CD4-positive, alpha-beta T cell (primary cell): ENCODE measurements around the gene PDIA4. TPM values are rescaled to one million over a fixed set of nuclear protein-coding genes. Genes with fewer than 3 reads are reported as not detected.

Experiments
- ATAC-seq: fragments of 200-7000 bp; cut with Tn5 transposase; one replicate; pipeline ENCODE4 v1.10.0; 2022; ENCODE audit warnings: mild to moderate bottlenecking; ENCODE audit not compliant: poor library complexity
- CTCF ChIA-PET: fragments of 350-600 bp; sonication (Branson Sonifier 250); formaldehyde crosslinking; loops from one replicate; lab custom pipeline; 2021; ENCODE audit warnings: antibody characterized with exemption, inconsistent platforms; lab: Charles Lee
- POLR2A ChIA-PET: fragments of 350-600 bp; sonication (Branson Sonifier 250); formaldehyde crosslinking; loops from one replicate; lab custom pipeline; 2021; ENCODE audit warnings: antibody characterized with exemption, inconsistent platforms; lab: Charles Lee
- DNase-seq, 14 experiments: peaks; one replicate each; pipeline ENCODE4 v3.0.0-alpha.2; 2013 to 2020; ENCODE audit warnings: mixed read lengths in 2 of 14
- H3K27ac ChIP-seq, 2 donors: one replicate each; pipeline versions ENCODE4 v1.5.1 to v1.7.0; 2013; ENCODE audit warnings: low read length in 2 of 2, low read depth in 1 of 2, mild to moderate bottlenecking in 1 of 2
- H3K27me3 ChIP-seq, 2 experiments: 1 replicate in 1 of 2; 2 replicates in 1 of 2; pipeline versions ENCODE4 v1.6.1 to v1.7.0; 2013; ENCODE audit warnings: low read length in 2 of 2, control low read depth in 1 of 2, mild to moderate bottlenecking in 1 of 2, moderate library complexity in 1 of 2; ENCODE audit not compliant: insufficient read depth in 2 of 2, control insufficient read depth in 1 of 2
- H3K36me3 ChIP-seq: one replicate; pipeline ENCODE4 v1.6.1; 2013; ENCODE audit warnings: low read length, control low read depth; ENCODE audit not compliant: insufficient read depth
- H3K4me1 ChIP-seq: one replicate; pipeline ENCODE4 v1.6.1; 2013; ENCODE audit warnings: low read length, control low read depth; ENCODE audit not compliant: insufficient read depth
- H3K4me3 ChIP-seq: one replicate; pipeline ENCODE4 v1.5.1; 2013; ENCODE audit warnings: mild to moderate bottlenecking, low read length, moderate library complexity
- H3K9me3 ChIP-seq, 2 experiments: 1 replicate in 1 of 2; 2 replicates in 1 of 2; pipeline versions ENCODE4 v1.6.1 to v1.7.0; 2013; ENCODE audit warnings: low read length in 2 of 2, mild to moderate bottlenecking in 2 of 2, control low read depth in 1 of 2, moderate library complexity in 1 of 2; ENCODE audit not compliant: control insufficient read depth in 1 of 2, insufficient read depth in 1 of 2
- H3K27ac Mint-ChIP-seq: one replicate; pipeline ENCODE4 v1.8.0; 2020; ENCODE audit warnings: mixed read lengths
- H3K27me3 Mint-ChIP-seq: one replicate; pipeline ENCODE4 v1.8.0; 2021; ENCODE audit warnings: mixed read lengths
- H3K36me3 Mint-ChIP-seq: one replicate; pipeline ENCODE4 v1.8.0; 2021; ENCODE audit warnings: low read depth, mixed read lengths
- H3K4me1 Mint-ChIP-seq: one replicate; pipeline ENCODE4 v1.8.0; 2021; ENCODE audit warnings: low read depth, mixed read lengths
- H3K4me3 Mint-ChIP-seq: one replicate; pipeline ENCODE4 v1.8.0; 2020; ENCODE audit warnings: mild to moderate bottlenecking, mixed read lengths
- H3K9me3 Mint-ChIP-seq: one replicate; pipeline ENCODE4 v1.8.0; 2020; ENCODE audit warnings: mixed read lengths
- CTCF ChIP-seq: fragments of 200-600 bp; IDR thresholded peaks from one replicate; pipeline ENCODE4 v1.8.0; 2022; ENCODE audit warnings: antibody characterized with exemption, mild to moderate bottlenecking
- intact Hi-C, 2 experiments: fragments of 100-400 bp; cut with DNase I in 1 of 2; cut with micrococcal nuclease in 1 of 2; formaldehyde crosslinking; loops; one replicate each; pipeline versions ENCODE4 v1.15.1 to v1.9.0; 2023 to 2025; cut with DNase I, micrococcal nuclease
- total RNA-seq, 174 experiments: library from RNA in 2 of 174; stranded (reverse) in 2 of 174; gene quantifications; one replicate each; pipeline ENCODE4 v1.2.3 and lab custom pipeline; 2021 to 2026

PDIA4 gene
- total RNA-seq, 2 experiments from 2014 or later: 19.5 to 19.9 TPM

GRCh38 chr7:148999192-148999591, 29.1 kb downstream of the PDIA4 start:
- Histone ChIP-seq H3K27ac (no peak overlapping the region), H3K4me3 (no peak overlapping the region), H3K36me3 (peaks cover 21% of the 10 kb centered on the region), H3K9me3 (peaks cover 0 to 3% of the 10 kb centered on the region in 2 experiments), H3K4me1 (no peaks in the 10 kb centered on the region), H3K27me3 (no peaks in the 10 kb centered on the region)
- Mint-ChIP-seq H3K4me3 (no peak overlapping the region), H3K4me1 (no peaks in the 10 kb centered on the region), H3K27me3 (no peaks in the 10 kb centered on the region), H3K27ac (no peak overlapping the region), H3K36me3 (peaks cover 16% of the 10 kb centered on the region), H3K9me3 (no peaks in the 10 kb centered on the region)
- ATAC-seq: no peak
- no peak for DNase-seq
- intact Hi-C loops: no loop called here
- TF ChIP-seq CTCF: no peak
- CTCF ChIA-PET: no interaction called here
- POLR2A ChIA-PET: no interaction called here

- DNase-seq (no peak), ATAC-seq (no peak)
- Mint-ChIP-seq H3K9me3 (no peaks in the 10 kb centered on the region), H3K27me3 (no peaks in the 10 kb centered on the region), H3K36me3 (no peaks in the 10 kb centered on the region), H3K27ac (no peak overlapping the region), H3K4me3 (no peak overlapping the region), H3K4me1 (no peaks in the 10 kb centered on the region)
- POLR2A ChIA-PET: no interaction called here
- H3K27me3 ChIP-seq: peaks cover 0 to 3% of the 10 kb centered on the region in 2 experiments
- H3K36me3 ChIP-seq: peaks cover 4% of the 10 kb centered on the region
- CTCF ChIA-PET: interaction anchor here (0.6 kb wide), 1 partner anchor 65 kb away, joined by 4 read pairs; no protein-coding TSS in a partner anchor
- TF ChIP-seq CTCF: no peak
- H3K27ac ChIP-seq: no peak overlapping the region
- no peaks in the 10 kb centered on the region for H3K9me3 ChIP-seq
- intact Hi-C loops: no loop called here
- H3K4me1 ChIP-seq: no peaks in the 10 kb centered on the region
- no peak overlapping the region for H3K4me3 ChIP-seq
Measured at GRCh38 chr7:148997497-148997896, 30.8 kb downstream of the PDIA4 start.

GRCh38 chr7:148994576-148994975, 33.7 kb downstream of the PDIA4 start:
- ChIA-PET POLR2A (interaction anchor here (0.6 kb wide), 1 partner anchor 575 kb away, joined by 5 read pairs; no protein-coding TSS in a partner anchor), CTCF (no interaction called here)
- DNase-seq (no peak), ATAC-seq (no peak)
- H3K27ac Mint-ChIP-seq: no peak overlapping the region
- Histone ChIP-seq H3K27ac (no peak overlapping the region), H3K4me1 (no peaks in the 10 kb centered on the region), H3K36me3 (no peaks in the 10 kb centered on the region), H3K27me3 (peaks cover 0 to 3% of the 10 kb centered on the region in 2 experiments), H3K9me3 (no peaks in the 10 kb centered on the region), H3K4me3 (no peak overlapping the region)
- no peaks in the 10 kb centered on the region for H3K36me3 Mint-ChIP-seq
- H3K27me3 Mint-ChIP-seq: no peaks in the 10 kb centered on the region
- H3K9me3 Mint-ChIP-seq: no peaks in the 10 kb centered on the region
- no peaks in the 10 kb centered on the region for H3K4me1 Mint-ChIP-seq
- intact Hi-C loops: no loop called here
- H3K4me3 Mint-ChIP-seq: no peak overlapping the region
- no peak for TF ChIP-seq CTCF
